NOMO-1 (cell line): Measurements from ENCODE around the gene FAM78B.
A peak's percentile ranks its signal among the peaks of the same experiment; 100 is the strongest.

ENCODE experiments used
- DNase-seq, 2 experiments: peaks; one replicate each; lab custom pipeline; 2025; ENCODE audit not compliant: unreplicated experiment in 2 of 2; lab: John Stamatoyannopoulos, UW

FAM78B gene

GRCh38 chr1:166165661-166166328, 1.0 kb downstream of the FAM78B start:
- DNase-seq, result no peak

DNA sequence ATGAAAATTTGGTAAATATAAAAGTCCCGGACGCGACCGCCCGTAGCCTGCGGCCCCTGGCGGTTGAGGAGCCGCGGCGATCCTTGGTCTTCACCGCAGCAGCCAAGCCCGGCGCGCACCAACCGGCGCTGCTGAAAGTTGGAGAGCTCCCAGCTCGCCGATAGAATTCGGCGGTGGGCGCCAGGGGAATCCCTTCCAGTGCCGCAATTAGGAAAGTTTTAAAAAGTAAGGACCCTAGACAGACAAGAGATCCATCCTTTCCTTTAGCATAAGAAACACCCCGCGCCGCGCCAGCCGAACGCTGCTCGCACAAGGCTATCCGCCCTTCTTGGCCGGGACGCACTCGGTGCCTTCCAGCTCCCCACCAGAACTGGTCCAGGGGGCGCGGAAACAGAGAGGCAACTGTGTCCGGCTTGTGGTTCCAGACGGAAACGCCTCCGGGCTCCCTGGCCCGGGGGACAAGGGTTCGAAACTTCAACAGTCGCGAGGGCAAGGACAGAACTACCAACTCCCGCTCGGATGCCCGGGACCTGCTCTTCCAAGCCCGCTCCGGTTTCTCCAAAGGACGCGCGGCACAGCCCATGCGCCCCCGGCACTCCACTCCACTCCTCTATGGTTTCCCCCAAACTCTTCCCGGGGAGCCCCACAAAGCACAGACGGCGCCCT, 1.7 kb downstream of the FAM78B start:
- peak; percentile 4 to 13 for DNase-seq

DNA sequence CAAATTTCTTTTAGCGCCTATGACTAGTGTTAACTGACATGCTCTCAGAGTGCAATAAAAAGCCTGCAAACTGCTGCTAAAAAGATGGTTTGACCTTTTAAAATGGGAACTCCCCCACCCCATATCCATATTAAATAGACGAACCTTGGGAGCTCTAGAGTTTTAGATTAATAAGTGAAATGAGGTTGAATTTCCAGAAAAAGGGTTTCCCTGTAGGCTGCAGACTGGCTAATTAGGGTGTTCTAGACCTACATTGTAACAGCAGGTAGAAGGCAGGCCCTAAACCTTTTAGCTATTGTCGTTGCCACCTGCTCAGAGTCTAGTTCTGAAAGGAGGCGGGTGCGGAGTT, 2.2 kb downstream of the FAM78B start:
- no peak for DNase-seq

GRCh38 chr1:166159656-166160055, 7.1 kb downstream of the FAM78B start:
- no peak for DNase-seq

GRCh38 chr1:166156674-166157073, 10.1 kb downstream of the FAM78B start:
- DNase-seq, result no peak

GRCh38 chr1:166155108-166155507, 11.7 kb downstream of the FAM78B start:
- no peak for DNase-seq

GRCh38 chr1:166153525-166154314, 13.1 kb downstream of the FAM78B start:
- no peak for DNase-seq

GRCh38 chr1:166152978-166153377, 13.8 kb downstream of the FAM78B start:
- DNase-seq, result no peak

DNA sequence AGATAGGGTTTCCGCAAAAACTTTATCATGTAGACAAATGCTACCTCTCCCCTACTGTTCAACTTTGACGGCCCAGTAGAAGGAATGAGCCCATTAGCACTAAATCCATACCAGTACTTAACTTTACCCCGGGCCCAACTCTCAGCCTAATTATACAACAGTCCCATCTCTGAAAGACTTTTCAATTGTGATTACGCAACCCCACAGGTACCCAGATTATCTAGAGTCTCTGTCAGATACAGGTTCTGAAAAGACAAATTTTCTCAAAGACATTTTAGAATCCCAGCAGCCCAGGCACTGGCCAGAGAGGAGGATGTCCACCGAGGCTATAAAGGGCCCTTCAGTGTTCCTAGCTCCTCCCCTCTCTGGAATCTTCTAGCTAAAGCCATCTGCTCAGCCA, 15.0 kb downstream of the FAM78B start:
- no peak for DNase-seq

DNA sequence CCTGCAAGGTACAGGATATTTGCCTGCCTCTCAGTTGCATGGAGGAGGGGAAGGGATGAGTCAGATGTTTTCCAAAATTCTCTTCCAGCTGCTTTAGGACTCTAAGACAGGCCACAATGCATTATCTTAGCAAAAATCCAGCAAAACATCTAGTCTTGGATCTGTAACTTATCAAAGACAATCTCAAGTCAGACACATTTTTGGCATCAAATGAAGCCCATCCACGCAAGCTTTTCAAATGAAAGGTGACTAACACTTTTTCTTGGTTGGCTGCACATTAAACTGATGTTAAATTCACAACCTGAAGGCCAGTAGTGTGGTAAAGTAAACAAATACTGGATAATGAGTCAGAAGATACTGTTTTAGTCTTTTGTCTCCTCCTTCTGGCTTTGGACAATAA, 21.3 kb downstream of the FAM78B start:
- DNase-seq, result no peak

- no peak for DNase-seq
Observed at GRCh38 chr1:166141969-166142368, 24.8 kb downstream of the FAM78B start.

- no peak for DNase-seq
Observed at GRCh38 chr1:166140251-166140650, 26.6 kb downstream of the FAM78B start.

DNA sequence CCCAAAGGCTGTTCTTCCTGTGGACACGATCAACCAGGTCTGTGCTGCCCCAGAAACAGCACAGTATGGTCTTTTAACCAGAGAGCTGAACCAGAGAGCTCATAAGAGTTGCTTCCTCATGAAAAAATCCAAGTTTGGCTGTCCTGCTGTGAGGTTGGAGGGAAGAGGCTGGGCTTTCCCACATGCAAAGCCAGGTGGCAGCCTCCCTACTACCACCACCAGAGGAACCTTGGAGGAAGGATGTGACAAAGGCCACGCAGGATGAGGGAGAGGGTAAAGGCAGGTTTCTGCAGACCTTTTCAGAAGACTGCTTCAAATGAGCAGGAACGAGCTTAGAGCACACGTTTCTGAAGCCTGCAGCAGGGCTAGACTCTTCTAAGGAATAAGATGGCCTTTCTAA, 27.1 kb downstream of the FAM78B start:
- DNase-seq, result no peak

DNA sequence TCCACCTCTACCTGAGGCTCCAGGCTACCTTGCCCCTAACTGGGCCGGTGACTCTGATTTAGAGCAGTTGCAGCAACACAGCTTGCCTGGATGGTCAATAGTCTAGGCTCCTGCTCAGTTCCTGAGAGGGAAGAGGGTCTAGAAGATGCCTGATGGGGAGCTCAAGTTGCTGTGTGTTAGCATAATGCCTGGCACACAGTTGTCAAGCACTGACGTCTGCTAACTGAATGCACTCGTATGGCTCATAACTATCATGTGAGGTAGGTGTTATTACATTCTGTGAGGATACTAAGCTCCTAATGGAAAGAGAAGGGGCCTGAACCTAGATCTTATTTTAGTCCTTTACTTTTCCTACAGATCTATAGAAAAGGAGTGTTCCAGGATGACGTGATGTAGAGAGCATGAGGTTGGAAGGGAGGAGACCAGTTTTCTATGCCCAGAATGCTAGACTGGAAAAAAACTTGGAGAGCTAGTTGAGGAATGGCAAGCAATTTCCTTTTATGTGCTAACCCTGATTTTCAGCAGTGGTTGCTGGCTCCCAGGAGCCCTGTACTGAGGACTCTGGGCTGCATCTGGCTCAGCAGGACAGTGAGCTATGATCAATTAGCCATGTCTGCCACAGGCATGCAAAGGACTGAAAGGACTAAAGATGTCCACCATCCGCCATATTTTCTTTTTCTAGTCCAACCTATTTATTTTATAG, 30.0 kb downstream of the FAM78B start:
- no peak for DNase-seq

GRCh38 chr1:166136222-166136621, 30.6 kb downstream of the FAM78B start:
- no peak for DNase-seq

DNA sequence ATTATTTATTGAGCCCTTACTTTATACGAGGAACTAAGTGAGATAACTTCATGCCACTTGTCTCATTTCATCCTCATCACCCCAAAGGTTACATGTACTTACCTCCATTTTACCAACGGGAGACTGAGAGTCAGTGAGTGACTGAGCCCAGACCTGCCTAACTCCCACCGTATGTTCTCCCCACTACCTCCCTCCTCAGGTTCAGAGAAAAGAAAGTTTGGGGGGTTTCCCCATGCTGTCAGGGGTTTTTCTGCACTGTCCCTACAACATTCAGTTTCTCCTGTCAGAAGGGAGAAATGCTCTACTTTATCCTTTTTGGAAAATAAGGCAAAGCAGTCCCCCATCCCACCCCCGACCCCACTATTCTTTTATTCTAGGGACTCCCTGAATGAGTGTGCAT, 32.9 kb downstream of the FAM78B start:
- no peak for DNase-seq

DNA sequence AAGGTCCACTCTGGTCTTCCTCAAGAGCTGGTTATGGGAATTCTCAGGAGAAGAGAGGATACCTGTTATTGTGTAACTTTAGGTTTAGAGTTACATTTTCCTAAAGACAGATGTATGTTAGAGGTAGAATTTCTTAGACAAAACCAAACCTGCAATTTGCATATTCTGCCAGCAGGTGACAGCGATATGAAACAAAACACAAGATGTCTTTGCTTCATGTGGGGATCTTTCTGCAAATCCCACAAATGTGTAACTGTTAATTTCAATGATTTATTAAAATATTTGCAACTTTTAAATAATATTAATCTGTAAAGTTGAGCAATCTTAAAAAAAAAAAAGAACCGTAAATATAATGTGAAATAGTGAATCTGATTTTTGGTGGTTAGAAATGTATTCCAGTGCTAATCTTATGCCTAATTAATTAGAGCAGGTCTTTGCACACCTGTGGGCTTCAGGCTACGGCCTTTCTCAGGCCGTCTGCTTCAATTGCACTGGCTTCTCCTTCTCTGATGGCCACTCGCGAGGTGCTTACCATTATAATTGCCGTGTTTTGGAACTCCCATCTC, 33.4 kb downstream of the FAM78B start:
- DNase-seq, result no peak

- DNase-seq, result no peak
Observed at GRCh38 chr1:166132496-166132895, 34.3 kb downstream of the FAM78B start.

- DNase-seq, result no peak
Observed at GRCh38 chr1:166129006-166129405, 37.8 kb downstream of the FAM78B start.

DNA sequence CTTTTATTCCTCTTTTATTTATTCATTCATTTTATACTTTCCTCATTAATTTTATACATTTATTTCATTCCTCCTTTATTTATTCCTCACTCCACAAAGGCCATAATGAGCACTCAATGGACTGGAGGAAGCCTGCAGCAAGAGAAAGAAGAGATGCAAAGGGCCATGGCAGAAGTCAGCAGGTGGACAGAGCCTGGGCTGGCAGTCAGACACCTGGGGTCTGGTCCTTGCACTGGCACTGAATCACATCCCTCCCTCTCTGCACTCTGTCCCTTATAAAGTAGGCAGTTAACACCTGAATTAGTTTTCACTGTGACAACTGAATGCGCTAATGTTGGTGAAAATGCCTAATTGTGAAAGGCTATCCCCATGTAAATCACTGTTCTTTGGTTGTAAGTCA, 38.6 kb downstream of the FAM78B start:
- DNase-seq, result no peak

GRCh38 chr1:166127003-166127402, 39.8 kb downstream of the FAM78B start:
- DNase-seq, result no peak
